GM12865 (cell line): Measurements from ENCODE around the gene CASK.
A peak's percentile ranks its signal among the peaks of the same experiment; 100 is the strongest.
"Not testable (repeated sequence)": the region's sequence is repeated elsewhere in the genome, so short reads cannot be mapped to it uniquely, and the experiment has no call there.

Experiments used
- DNase-seq: peaks from one replicate; pipeline ENCODE4 v3.0.0; 2010; ENCODE audit warnings: low read depth
- H3K4me3 ChIP-seq: 2 replicates; pipeline ENCODE4 v1.5.1; 2011; ENCODE audit warnings: mild to moderate bottlenecking, low read depth, low read length, control low read depth
- CTCF ChIP-seq: IDR thresholded peaks from 2 replicates; pipeline ENCODE4 v1.5.1; 2011; ENCODE audit warnings: low read length, control low read depth, low read depth, inconsistent platforms; ENCODE audit not compliant: insufficient read depth; ENCODE audit errors: missing control alignments

CASK gene

DNA sequence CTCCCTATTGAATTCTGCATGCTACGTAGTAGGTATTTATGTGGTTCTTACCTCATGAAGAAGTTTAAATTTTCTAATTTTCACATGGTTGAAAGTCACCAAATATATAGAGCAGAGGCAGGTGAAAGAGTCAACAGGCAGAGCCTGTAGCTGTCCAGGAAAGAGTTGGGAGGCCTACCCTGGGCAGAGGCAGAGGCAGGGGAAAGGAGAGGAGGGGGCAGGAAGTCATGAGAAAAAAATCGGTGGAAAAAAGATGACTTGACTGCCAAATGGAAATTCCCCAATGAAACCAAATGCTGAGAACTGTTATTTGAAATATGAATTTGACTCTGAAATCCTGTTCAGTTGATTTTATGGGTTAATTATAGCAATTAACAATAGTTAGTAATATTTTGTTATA lies 257.7 kb downstream of the CASK start:
- TF ChIP-seq CTCF: no peak
- no peak for DNase-seq
- H3K4me3 ChIP-seq: no peak overlapping the region

GRCh38 chrX:41664908-41665307 lies 258.4 kb downstream of the CASK start:
- no peak for TF ChIP-seq CTCF
- DNase-seq: no peak

DNA sequence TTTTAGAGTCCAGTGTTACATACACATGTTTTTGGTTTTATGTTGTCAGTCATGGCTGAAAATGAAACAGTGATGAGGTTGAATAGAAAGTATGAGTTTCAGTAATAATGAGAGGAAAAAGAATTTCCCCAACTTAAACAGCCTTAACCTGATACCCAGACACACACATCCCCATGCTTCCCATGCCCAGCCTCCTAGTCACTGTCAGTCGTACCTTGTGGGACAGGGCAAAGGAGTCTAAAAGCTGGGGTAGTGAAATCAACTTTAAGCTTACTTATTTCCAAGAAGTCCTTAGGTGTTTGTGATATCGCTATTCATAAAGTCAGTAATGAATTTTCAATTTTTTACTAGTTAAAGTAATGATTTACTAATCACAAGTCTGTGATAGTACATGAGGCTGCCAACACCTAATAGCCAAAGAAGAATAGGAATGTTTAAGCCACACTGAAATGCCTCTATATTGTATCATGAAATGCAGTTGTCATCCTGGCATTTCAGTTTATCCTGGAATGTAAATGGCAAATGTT lies 258.9 kb downstream of the CASK start:
- TF ChIP-seq CTCF: no peak
- peak; percentile 37 for DNase-seq
- no peak overlapping the region for H3K4me3 ChIP-seq

More at GRCh38 chrX:41664908-41665307, 258.4 kb downstream of the CASK start:
- H3K4me3 ChIP-seq: no peak overlapping the region

- H3K4me3 ChIP-seq: no peak overlapping the region
- TF ChIP-seq CTCF: no peak
- DNase-seq: no peak
These were observed 261.8 kb downstream of the CASK start for GRCh38 chrX:41661366-41662095.

GRCh38 chrX:41655631-41656030 lies 267.7 kb downstream of the CASK start:
- H3K4me3 ChIP-seq: no peak overlapping the region
- no peak for TF ChIP-seq CTCF
- DNase-seq: no peak

- no peak for DNase-seq
- no peak for TF ChIP-seq CTCF
- H3K4me3 ChIP-seq: no peak overlapping the region
These were observed 268.3 kb downstream of the CASK start for GRCh38 chrX:41655101-41655500.

DNA sequence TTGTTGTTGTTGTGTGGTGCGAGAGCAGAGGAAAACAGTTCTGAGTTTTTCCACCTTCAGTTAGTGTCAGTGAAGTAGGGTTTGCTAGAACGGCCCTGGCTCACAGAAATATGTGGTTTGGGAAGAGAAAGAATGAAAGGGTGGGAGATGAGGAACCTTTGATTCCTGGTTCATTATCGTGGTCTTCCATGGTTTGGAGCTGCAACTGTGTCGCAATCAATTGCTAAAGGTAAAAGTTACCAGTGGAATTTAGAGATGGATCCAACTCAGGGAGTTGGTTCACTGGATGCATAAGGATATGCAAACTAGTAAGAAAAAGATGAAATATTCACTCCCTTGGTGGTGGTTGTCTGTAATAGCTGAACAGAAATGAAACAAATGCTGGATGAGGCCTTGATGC lies 270.2 kb downstream of the CASK start:
- no peak for TF ChIP-seq CTCF
- no peak for DNase-seq
- H3K4me3 ChIP-seq: no peak overlapping the region

GRCh38 chrX:41646201-41646600 lies 277.2 kb downstream of the CASK start:
- not testable (repeated sequence) for H3K4me3 ChIP-seq, DNase-seq
